ENCODE data around the gene ITCH. TPM values are rescaled to one million over a fixed set of nuclear protein-coding genes. Genes with fewer than 3 reads are reported as not detected.
A peak's percentile ranks its signal among the peaks of the same experiment; 100 is the strongest.

ITCH gene
- total and polyA plus RNA-seq, 2 donors (not counting 3 experiments of a cell fraction or from before 2014, with no cell fraction given): 6.4 to 57.4 TPM

DNA sequence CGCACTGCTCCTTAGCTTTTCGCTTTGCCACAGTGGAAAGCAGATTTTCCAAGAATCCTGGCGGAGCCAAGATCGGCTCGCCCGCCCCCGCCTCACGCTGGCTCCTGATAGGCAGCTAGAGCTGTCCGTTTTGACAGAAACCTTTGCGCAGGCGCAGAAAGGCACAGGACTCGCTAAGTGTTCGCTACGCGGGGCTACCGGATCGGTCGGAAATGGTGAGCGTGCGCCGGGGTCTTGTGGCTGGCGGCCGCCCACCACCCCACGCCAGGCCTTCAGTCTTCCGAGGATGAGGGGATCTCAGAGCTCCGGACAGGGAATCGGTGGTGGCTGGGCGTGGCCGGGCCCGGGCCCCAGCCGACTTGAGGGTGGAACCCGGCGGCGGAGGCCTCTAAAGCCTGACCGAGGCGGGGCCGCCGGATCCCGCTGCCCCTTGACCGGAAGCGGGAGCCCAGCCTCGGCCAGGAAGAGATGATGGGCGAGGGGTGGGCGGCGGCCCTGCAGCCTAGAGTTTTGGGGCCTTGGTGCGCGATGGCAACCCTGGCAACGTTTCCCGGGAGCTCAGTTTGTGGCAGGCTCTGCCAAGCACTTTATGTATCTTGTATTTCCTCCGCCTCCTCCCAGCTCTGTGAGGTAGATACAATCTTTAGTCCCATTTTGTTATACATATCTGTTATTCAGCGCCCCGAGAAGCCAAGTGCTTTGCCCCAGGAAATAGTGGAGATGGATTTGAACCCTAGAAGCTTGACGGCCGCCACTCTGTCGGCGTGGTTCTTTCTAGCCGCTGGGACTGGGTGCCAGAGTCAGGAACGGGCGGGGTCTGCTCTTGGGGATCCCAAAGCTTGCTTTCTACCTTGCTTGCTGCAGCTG lies 153.4 kb downstream of the ITCH start, which contains the start of gene DYNLRB1:
Gene DYNLRB1, plus strand, starts transcription at position 176 of the 867 bp plus-strand sequence. Its CDS starts 37 bp downstream, at position 213.
- no peaks in the 10 kb centered on the region for H3K9me1 ChIP-seq (replicated peaks; ENCODE audit: control insufficient read depth, extremely low read depth, insufficient read depth, low read length)
- DNase-seq (ENCODE audit: low read depth, low spot score): peak; percentile 98
- TSS peak; percentile 46 for BruUV-seq (replicated peaks)
- TF ChIP-seq, protein P1, sequence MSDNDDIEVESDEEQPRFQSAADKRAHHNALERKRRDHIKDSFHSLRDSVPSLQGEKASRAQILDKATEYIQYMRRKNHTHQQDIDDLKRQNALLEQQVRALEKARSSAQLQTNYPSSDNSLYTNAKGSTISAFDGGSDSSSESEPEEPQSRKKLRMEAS (IDR thresholded peaks at IDR 0.05; ENCODE audit: insufficient read depth, insufficient read length): no peak
- TF ChIP-seq JUN (IDR thresholded peaks at IDR 0.05; ENCODE audit: borderline replicate concordance, insufficient read depth, insufficient read length, low read depth) (no peak), MYC (IDR thresholded peaks at IDR 0.05; ENCODE audit: low read depth, low read length) (no peak), POLR2AphosphoS5 (IDR thresholded peaks at IDR 0.05; ENCODE audit: insufficient read depth, low read depth, low read length) (peak; percentile 89), EZH2 (IDR thresholded peaks at IDR 0.05; ENCODE audit: borderline replicate concordance, low read depth, low read length, severe bottlenecking) (no peak), FOS (IDR thresholded peaks at IDR 0.05; ENCODE audit: borderline replicate concordance, insufficient read depth, low read length) (no peak), GATA2 (IDR thresholded peaks at IDR 0.05; ENCODE audit: insufficient read depth, insufficient read length, low read depth, low read length) (peak; percentile 42), POLR2A (IDR thresholded peaks at IDR 0.05; ENCODE audit: low read depth, low read length) (peak; percentile 94)
- TF ChIP-seq, protein P2, sequence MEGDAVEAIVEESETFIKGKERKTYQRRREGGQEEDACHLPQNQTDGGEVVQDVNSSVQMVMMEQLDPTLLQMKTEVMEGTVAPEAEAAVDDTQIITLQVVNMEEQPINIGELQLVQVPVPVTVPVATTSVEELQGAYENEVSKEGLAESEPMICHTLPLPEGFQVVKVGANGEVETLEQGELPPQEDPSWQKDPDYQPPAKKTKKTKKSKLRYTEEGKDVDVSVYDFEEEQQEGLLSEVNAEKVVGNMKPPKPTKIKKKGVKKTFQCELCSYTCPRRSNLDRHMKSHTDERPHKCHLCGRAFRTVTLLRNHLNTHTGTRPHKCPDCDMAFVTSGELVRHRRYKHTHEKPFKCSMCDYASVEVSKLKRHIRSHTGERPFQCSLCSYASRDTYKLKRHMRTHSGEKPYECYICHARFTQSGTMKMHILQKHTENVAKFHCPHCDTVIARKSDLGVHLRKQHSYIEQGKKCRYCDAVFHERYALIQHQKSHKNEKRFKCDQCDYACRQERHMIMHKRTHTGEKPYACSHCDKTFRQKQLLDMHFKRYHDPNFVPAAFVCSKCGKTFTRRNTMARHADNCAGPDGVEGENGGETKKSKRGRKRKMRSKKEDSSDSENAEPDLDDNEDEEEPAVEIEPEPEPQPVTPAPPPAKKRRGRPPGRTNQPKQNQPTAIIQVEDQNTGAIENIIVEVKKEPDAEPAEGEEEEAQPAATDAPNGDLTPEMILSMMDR (IDR thresholded peaks at IDR 0.05; ENCODE audit: extremely low read depth in 1 of 2, insufficient read depth in 1 of 2, low read depth in 1 of 2, low read length in 2 of 2): no peak
- H3K79me2 ChIP-seq (ENCODE audit: control insufficient read depth, insufficient read depth, low read length): peaks cover 48% of the 10 kb centered on the region
- peak within 1 kb of the TSS; percentile 84 for H3K9ac ChIP-seq (replicated peaks; ENCODE audit: extremely low read depth, insufficient read depth, low read length)
- peak within 1 kb of the TSS; percentile 76 for H3K27ac ChIP-seq (ENCODE audit: insufficient read depth, low read depth, low read length)
- H3K9me3 ChIP-seq (replicated peaks; ENCODE audit: control insufficient read depth, insufficient read depth, low read length): no peaks in the 10 kb centered on the region
- FAIRE-seq: peak; percentile 90
- intact Hi-C loops (cut with micrococcal nuclease): loop anchor here (1.0 kb wide), 1 partner anchor 10 kb away; no protein-coding TSS in a partner anchor
- POLR2A ChIA-PET: interaction anchor here (0.7 to 2.5 kb wide), 3 partner anchors 9 to 154 kb away, joined by 3 to 7 read pairs (median 5); partner anchors contain the start of gene ITCH
- H3K4me1 ChIP-seq (ENCODE audit: control insufficient read depth, extremely low read depth, insufficient read depth, low read length): peaks cover 16% of the 10 kb centered on the region
- peaks cover 0 to 2% of the 10 kb centered on the region in 2 experiments for H3K36me3 ChIP-seq (ENCODE audit: control insufficient read depth in 2 of 2, extremely low read depth in 1 of 2, insufficient read depth in 2 of 2, low read length in 2 of 2)
- no peaks in the 10 kb centered on the region for H4K20me1 ChIP-seq (replicated peaks; ENCODE audit: control insufficient read depth, extremely low read depth, insufficient read depth, low read length)
- peak within 1 kb of the TSS; percentile 2 for H2AFZ ChIP-seq (ENCODE audit: low read depth, low read length)
- peak within 1 kb of the TSS; percentile 91 for H3K4me2 ChIP-seq (ENCODE audit: insufficient read depth, low read length)
- dilution Hi-C loops (cut with MboI; ENCODE audit: extremely low pct_ligation_motif_present, low sequenced_read_pairs): no loop called here
- no peaks in the 10 kb centered on the region for H3K27me3 ChIP-seq (ENCODE audit: control insufficient read depth in 2 of 2, insufficient read depth in 2 of 2, low read length in 2 of 2)
- CTCF ChIA-PET: interaction anchor here (0.9 to 3.0 kb wide), 10 partner anchors 9 to 326 kb away, joined by 3 to 54 read pairs (median 4); no protein-coding TSS in a partner anchor
- H3K4me3 ChIP-seq (replicated peaks in 1 of 3; ENCODE audit: insufficient read depth in 1 of 3, low read depth in 1 of 3, low read length in 3 of 3): peak within 1 kb of the TSS; percentile 61 to 92 (median 79)

Measured in endothelial cell of umbilical vein (primary cell).